CD8-positive, alpha-beta memory T cell (primary cell): ENCODE data around the gene RFWD3. TPM values are rescaled to one million over a fixed set of nuclear protein-coding genes. Genes with fewer than 3 reads are reported as not detected.

Experiments used
- CTCF ChIA-PET: fragments of 350-600 bp; sonication (Branson Sonifier 250); formaldehyde crosslinking; loops from one replicate; lab custom pipeline; 2021; ENCODE audit warnings: antibody characterized with exemption; lab: Charles Lee
- POLR2A ChIA-PET: fragments of 350-600 bp; sonication (Branson Sonifier 250); formaldehyde crosslinking; loops from one replicate; lab custom pipeline; 2021; ENCODE audit warnings: antibody characterized with exemption; lab: Charles Lee
- DNase-seq, 5 donors: peaks; one replicate each; pipeline versions ENCODE4 v3.0.0 to v3.0.0-alpha.2; 2020 to 2022; ENCODE audit warnings: mixed read lengths in 1 of 5
- H3K27ac ChIP-seq: one replicate; pipeline ENCODE4 v1.7.0; 2013; ENCODE audit warnings: low read depth, mild to moderate bottlenecking, low read length, moderate library complexity
- H3K27me3 ChIP-seq: 2 replicates; pipeline ENCODE4 v1.7.0; 2013; ENCODE audit warnings: low read length, mild to moderate bottlenecking; ENCODE audit not compliant: insufficient read depth, poor library complexity, severe bottlenecking
- H3K36me3 ChIP-seq: 2 replicates; pipeline ENCODE4 v1.7.0; 2013; ENCODE audit warnings: mild to moderate bottlenecking, low read length, moderate library complexity; ENCODE audit not compliant: insufficient read depth
- H3K4me1 ChIP-seq: 2 replicates; pipeline ENCODE4 v1.7.0; 2013; ENCODE audit warnings: mild to moderate bottlenecking, low read length, moderate library complexity; ENCODE audit not compliant: insufficient read depth
- H3K4me3 ChIP-seq: 2 replicates; pipeline ENCODE4 v1.7.0; 2013; ENCODE audit warnings: mild to moderate bottlenecking, low read length
- H3K9me3 ChIP-seq: 2 replicates; pipeline ENCODE4 v1.7.0; 2013; ENCODE audit warnings: mild to moderate bottlenecking, low read length
- H3K27ac Mint-ChIP-seq, 8 donors: one replicate each; pipeline ENCODE4 v1.8.0; 2020 to 2021; ENCODE audit warnings: mixed read lengths in 8 of 8, mild to moderate bottlenecking in 6 of 8, inconsistent platforms in 3 of 8, moderate library complexity in 3 of 8
- H3K27me3 Mint-ChIP-seq, 2 donors: one replicate each; pipeline ENCODE4 v1.8.0; 2020 to 2021; ENCODE audit warnings: mixed read lengths in 2 of 2, mild to moderate bottlenecking in 1 of 2, moderate library complexity in 1 of 2
- H3K36me3 Mint-ChIP-seq, 3 donors: one replicate each; pipeline ENCODE4 v1.8.0; 2020 to 2021; ENCODE audit warnings: mixed read lengths in 3 of 3, inconsistent platforms in 1 of 3, mild to moderate bottlenecking in 1 of 3
- H3K4me1 Mint-ChIP-seq, 3 donors: one replicate each; pipeline ENCODE4 v1.8.0; 2020 to 2021; ENCODE audit warnings: mixed read lengths in 3 of 3, inconsistent platforms in 1 of 3, mild to moderate bottlenecking in 1 of 3
- H3K4me3 Mint-ChIP-seq, 7 donors: one replicate each; pipeline ENCODE4 v1.8.0; 2020 to 2021; ENCODE audit warnings: mixed read lengths in 7 of 7, mild to moderate bottlenecking in 6 of 7, moderate library complexity in 4 of 7, inconsistent platforms in 2 of 7
- H3K9me3 Mint-ChIP-seq, 5 donors: one replicate each; pipeline ENCODE4 v1.8.0; 2020 to 2022; ENCODE audit warnings: mixed read lengths in 5 of 5, mild to moderate bottlenecking in 3 of 5, moderate library complexity in 2 of 5, inconsistent platforms in 1 of 5
- polyA plus RNA-seq: library from polyadenylated mRNA; unstranded; fragments of 300-500 nt; fragmentation: Illumina TruSeq; gene quantifications from one replicate; pipeline ENCODE4 v1.2.3, GENCODE V29; 2021
- total RNA-seq, 2 experiments: library from RNA; stranded (reverse); gene quantifications; one replicate each; pipeline ENCODE4 v1.2.3, GENCODE V29; 2021

RFWD3 gene
- total and polyA plus RNA-seq, 3 experiments from 2014 or later: 20.1 to 113 (median 99.5) TPM

GRCh38 chr16:74605332-74605731 is 61.3 kb downstream of the RFWD3 start:
- H3K27me3 ChIP-seq: no peaks in the 10 kb centered on the region
- CTCF ChIA-PET: interaction anchor here (0.7 kb wide), 1 partner anchor 18 kb away, joined by 3 read pairs; no protein-coding TSS in a partner anchor
- POLR2A ChIA-PET: interaction anchor here (0.6 to 0.9 kb wide), 2 partner anchors 61 to 127 kb away, joined by 3 to 4 read pairs; partner anchors contain the start of gene RFWD3
- H3K4me1 ChIP-seq: peaks cover 75% of the 10 kb centered on the region
- Mint-ChIP-seq H3K36me3 (peaks cover 0 to 14% (median 0%) of the 10 kb centered on the region in 3 donors), H3K4me1 (peaks cover 62 to 82% (median 79%) of the 10 kb centered on the region in 3 donors), H3K27ac (peak overlapping the region; percentile 41 to 97 (median 92)), H3K27me3 (no peaks in the 10 kb centered on the region), H3K9me3 (no peaks in the 10 kb centered on the region), H3K4me3 (peak overlapping the region; percentile 91 to 98 (median 94))
- peak overlapping the region; percentile 75 for H3K4me3 ChIP-seq
- peak overlapping the region; percentile 96 for H3K27ac ChIP-seq
- no peak for DNase-seq
- no peaks in the 10 kb centered on the region for H3K36me3 ChIP-seq
- H3K9me3 ChIP-seq: no peaks in the 10 kb centered on the region

GRCh38 chr16:74603848-74604247 is 62.8 kb downstream of the RFWD3 start:
- peaks cover 67 to 90% (median 85%) of the 10 kb centered on the region in 3 donors for H3K4me1 Mint-ChIP-seq
- DNase-seq: no peak
- Histone ChIP-seq H3K36me3 (no peaks in the 10 kb centered on the region), H3K9me3 (no peaks in the 10 kb centered on the region), H3K27me3 (no peaks in the 10 kb centered on the region), H3K27ac (no peak overlapping the region), H3K4me1 (peaks cover 77% of the 10 kb centered on the region), H3K4me3 (peak overlapping the region; percentile 36)
- H3K27me3 Mint-ChIP-seq: no peaks in the 10 kb centered on the region
- no peaks in the 10 kb centered on the region for H3K9me3 Mint-ChIP-seq
- ChIA-PET CTCF (no interaction called here), POLR2A (no interaction called here)
- H3K36me3 Mint-ChIP-seq: peaks cover 0 to 19% (median 2%) of the 10 kb centered on the region in 3 donors
- H3K27ac Mint-ChIP-seq: peak overlapping the region in 6 of 8 donors; percentile 27 to 89 (median 80)
- H3K4me3 Mint-ChIP-seq: peak overlapping the region; percentile 47 to 98 (median 92)

- Mint-ChIP-seq H3K36me3 (peaks cover 0 to 30% (median 5%) of the 10 kb centered on the region in 3 donors), H3K27ac (peak overlapping the region; percentile 78 to 97 (median 94)), H3K27me3 (no peaks in the 10 kb centered on the region), H3K4me1 (peaks cover 63 to 79% (median 78%) of the 10 kb centered on the region in 3 donors), H3K4me3 (peak overlapping the region; percentile 64 to 79 (median 73)), H3K9me3 (no peaks in the 10 kb centered on the region)
- DNase-seq: peak; percentile 47 to 83 (median 62)
- ChIA-PET POLR2A (interaction anchor here (0.6 kb wide), 2 partner anchors 18 to 227 kb away, joined by 3 read pairs; no protein-coding TSS in a partner anchor), CTCF (interaction anchor here (1.2 to 1.4 kb wide), 2 partner anchors 13 to 22 kb away, joined by 3 to 8 read pairs; no protein-coding TSS in a partner anchor)
- Histone ChIP-seq H3K9me3 (no peaks in the 10 kb centered on the region), H3K4me3 (peak overlapping the region; percentile 42), H3K27ac (no peak overlapping the region), H3K36me3 (no peaks in the 10 kb centered on the region), H3K27me3 (no peaks in the 10 kb centered on the region), H3K4me1 (peaks cover 67% of the 10 kb centered on the region)
These were observed 65.4 kb downstream of the RFWD3 start for GRCh38 chr16:74601126-74601871.

DNA sequence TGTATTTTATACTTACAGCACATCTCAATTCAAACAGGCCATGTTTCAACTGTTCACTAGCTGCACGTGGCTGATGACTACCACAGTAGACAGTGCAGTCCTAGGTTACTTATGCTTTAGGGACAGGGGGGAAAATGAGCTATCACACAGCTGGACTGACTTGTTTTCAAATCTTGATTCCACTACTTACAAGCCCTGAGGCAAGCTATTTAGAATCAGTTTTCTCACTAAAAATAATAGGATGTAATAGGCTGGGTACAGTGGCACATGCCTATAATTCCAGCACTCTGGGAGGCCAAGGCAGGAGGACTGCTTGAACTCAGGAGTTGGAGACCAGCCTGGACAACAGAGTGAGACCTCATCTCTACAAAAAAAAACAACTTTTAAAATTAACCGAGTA is 70.1 kb downstream of the RFWD3 start:
- H3K9me3 ChIP-seq: no peaks in the 10 kb centered on the region
- peaks cover 51 to 70% (median 64%) of the 10 kb centered on the region in 3 donors for H3K4me1 Mint-ChIP-seq
- no peaks in the 10 kb centered on the region for H3K36me3 ChIP-seq
- H3K27ac Mint-ChIP-seq: peak overlapping the region in 5 of 8 donors; percentile 21 to 87 (median 66)
- ChIA-PET POLR2A (no interaction called here), CTCF (no interaction called here)
- no peak overlapping the region for H3K4me3 ChIP-seq
- peaks cover 0 to 34% (median 7%) of the 10 kb centered on the region in 3 donors for H3K36me3 Mint-ChIP-seq
- H3K27me3 Mint-ChIP-seq: no peaks in the 10 kb centered on the region
- peaks cover 43% of the 10 kb centered on the region for H3K4me1 ChIP-seq
- no peaks in the 10 kb centered on the region for H3K9me3 Mint-ChIP-seq
- no peaks in the 10 kb centered on the region for H3K27me3 ChIP-seq
- no peak for DNase-seq
- H3K4me3 Mint-ChIP-seq: no peak overlapping the region
- no peak overlapping the region for H3K27ac ChIP-seq

GRCh38 chr16:74592847-74593246 is 73.8 kb downstream of the RFWD3 start:
- no peaks in the 10 kb centered on the region for H3K36me3 ChIP-seq
- no peaks in the 10 kb centered on the region for H3K9me3 Mint-ChIP-seq
- DNase-seq: no peak
- POLR2A ChIA-PET: interaction anchor here (0.6 kb wide), 1 partner anchor 130 kb away, joined by 4 read pairs; no protein-coding TSS in a partner anchor
- no peaks in the 10 kb centered on the region for H3K27me3 ChIP-seq
- peaks cover 43 to 58% (median 55%) of the 10 kb centered on the region in 3 donors for H3K4me1 Mint-ChIP-seq
- H3K4me3 Mint-ChIP-seq: peak overlapping the region in 1 of 7 donors; percentile 51
- H3K27ac Mint-ChIP-seq: peak overlapping the region in 3 of 8 donors; percentile 17 to 89 (median 77)
- no peak overlapping the region for H3K27ac ChIP-seq
- peaks cover 26% of the 10 kb centered on the region for H3K4me1 ChIP-seq
- no peak overlapping the region for H3K4me3 ChIP-seq
- H3K9me3 ChIP-seq: no peaks in the 10 kb centered on the region
- H3K27me3 Mint-ChIP-seq: no peaks in the 10 kb centered on the region
- H3K36me3 Mint-ChIP-seq: peaks cover 0 to 40% (median 6%) of the 10 kb centered on the region in 3 donors
- CTCF ChIA-PET: no interaction called here

DNA sequence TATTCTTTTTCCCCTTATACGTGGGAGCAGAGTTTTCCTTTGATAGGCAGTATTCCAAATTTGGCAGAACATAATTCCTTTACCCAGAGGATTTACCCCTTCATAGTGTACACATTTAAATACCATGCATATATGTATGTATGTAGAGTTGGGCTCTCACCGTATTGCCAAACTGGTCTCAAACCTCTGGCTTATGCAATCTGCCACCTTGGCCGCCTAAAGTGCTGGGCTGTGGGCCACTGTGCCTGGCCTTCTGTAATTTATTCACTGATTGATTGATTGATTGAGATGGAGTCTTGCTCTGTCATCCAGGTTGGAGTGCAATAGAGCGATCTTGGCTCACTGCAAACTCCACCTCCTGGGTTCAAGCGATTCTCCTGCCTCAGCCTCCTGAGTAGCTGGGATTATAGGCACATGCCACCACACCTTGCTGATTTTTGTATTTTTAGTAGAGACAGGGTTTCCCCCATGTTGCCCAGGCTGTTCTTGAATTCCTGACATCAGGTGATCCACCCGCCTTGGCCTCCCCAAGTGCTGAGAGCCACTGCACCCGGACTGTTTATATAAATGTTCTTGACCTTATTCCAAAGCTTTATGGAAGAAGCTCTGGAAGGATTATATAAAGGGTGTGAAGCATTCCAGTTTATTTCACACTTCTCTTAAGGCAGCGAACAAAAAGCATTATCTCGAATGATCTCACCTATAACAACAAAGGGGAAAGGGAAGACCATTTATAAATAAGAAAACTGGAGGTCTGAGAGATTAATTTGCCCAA is 74.6 kb downstream of the RFWD3 start:
- H3K9me3 ChIP-seq: no peaks in the 10 kb centered on the region
- Mint-ChIP-seq H3K4me3 (peak overlapping the region in 1 of 7 donors; percentile 13), H3K9me3 (no peaks in the 10 kb centered on the region), H3K36me3 (peaks cover 0 to 43% (median 6%) of the 10 kb centered on the region in 3 donors), H3K27ac (peak overlapping the region in 6 of 8 donors; percentile 5 to 75 (median 42)), H3K27me3 (no peaks in the 10 kb centered on the region), H3K4me1 (peaks cover 49 to 64% (median 61%) of the 10 kb centered on the region in 3 donors)
- no peaks in the 10 kb centered on the region for H3K36me3 ChIP-seq
- peaks cover 30% of the 10 kb centered on the region for H3K4me1 ChIP-seq
- no peak for DNase-seq
- POLR2A ChIA-PET: no interaction called here
- H3K27ac ChIP-seq: no peak overlapping the region
- CTCF ChIA-PET: no interaction called here
- no peak overlapping the region for H3K4me3 ChIP-seq
- no peaks in the 10 kb centered on the region for H3K27me3 ChIP-seq

DNA sequence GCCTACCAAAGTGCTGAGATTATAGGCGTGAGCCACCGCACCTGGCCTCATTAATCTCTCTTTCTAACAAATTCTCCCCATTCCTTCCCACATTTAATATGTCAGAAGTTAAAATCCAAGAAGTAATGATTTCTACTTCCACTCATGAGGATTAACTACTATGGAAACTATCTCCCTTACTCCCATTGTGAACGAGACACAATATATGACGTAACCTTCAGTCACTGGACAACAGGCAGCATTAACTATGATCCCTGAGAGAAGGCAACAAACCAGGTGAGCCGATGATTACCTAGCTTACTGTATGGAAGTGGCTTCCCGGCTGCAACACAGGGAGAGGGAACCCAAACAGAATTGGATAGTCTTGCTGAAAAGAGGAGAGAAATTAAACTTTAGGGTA is 79.7 kb downstream of the RFWD3 start:
- CTCF ChIA-PET: no interaction called here
- Histone ChIP-seq H3K36me3 (no peaks in the 10 kb centered on the region), H3K4me3 (no peak overlapping the region), H3K27ac (no peak overlapping the region), H3K9me3 (no peaks in the 10 kb centered on the region), H3K27me3 (no peaks in the 10 kb centered on the region), H3K4me1 (peaks cover 43% of the 10 kb centered on the region)
- Mint-ChIP-seq H3K4me1 (peaks cover 50 to 79% (median 72%) of the 10 kb centered on the region in 3 donors), H3K27me3 (no peaks in the 10 kb centered on the region), H3K9me3 (no peaks in the 10 kb centered on the region), H3K4me3 (peak overlapping the region in 4 of 7 donors; percentile 1 to 44 (median 2)), H3K36me3 (peaks cover 0 to 37% (median 3%) of the 10 kb centered on the region in 3 donors), H3K27ac (peak overlapping the region in 4 of 8 donors; percentile 33 to 70 (median 50))
- POLR2A ChIA-PET: no interaction called here
- no peak for DNase-seq
